GM12874 (cell line): ENCODE results near the gene TACR2.

Source experiments
- TF ChIP-seq, protein P1 (sequence below): IDR thresholded peaks from 2 replicates; pipeline ENCODE4 v1.5.1; 2011; ENCODE audit warnings: low read depth, mild to moderate bottlenecking, control low read depth, low read length, moderate library complexity; ENCODE audit not compliant: insufficient read depth

The TACR2 gene

GRCh38 chr10:69374931-69375306 is 41.8 kb downstream of the TACR2 start:
- TF ChIP-seq, protein P1, sequence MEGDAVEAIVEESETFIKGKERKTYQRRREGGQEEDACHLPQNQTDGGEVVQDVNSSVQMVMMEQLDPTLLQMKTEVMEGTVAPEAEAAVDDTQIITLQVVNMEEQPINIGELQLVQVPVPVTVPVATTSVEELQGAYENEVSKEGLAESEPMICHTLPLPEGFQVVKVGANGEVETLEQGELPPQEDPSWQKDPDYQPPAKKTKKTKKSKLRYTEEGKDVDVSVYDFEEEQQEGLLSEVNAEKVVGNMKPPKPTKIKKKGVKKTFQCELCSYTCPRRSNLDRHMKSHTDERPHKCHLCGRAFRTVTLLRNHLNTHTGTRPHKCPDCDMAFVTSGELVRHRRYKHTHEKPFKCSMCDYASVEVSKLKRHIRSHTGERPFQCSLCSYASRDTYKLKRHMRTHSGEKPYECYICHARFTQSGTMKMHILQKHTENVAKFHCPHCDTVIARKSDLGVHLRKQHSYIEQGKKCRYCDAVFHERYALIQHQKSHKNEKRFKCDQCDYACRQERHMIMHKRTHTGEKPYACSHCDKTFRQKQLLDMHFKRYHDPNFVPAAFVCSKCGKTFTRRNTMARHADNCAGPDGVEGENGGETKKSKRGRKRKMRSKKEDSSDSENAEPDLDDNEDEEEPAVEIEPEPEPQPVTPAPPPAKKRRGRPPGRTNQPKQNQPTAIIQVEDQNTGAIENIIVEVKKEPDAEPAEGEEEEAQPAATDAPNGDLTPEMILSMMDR = no peak

GRCh38 chr10:69374242-69374641 is 42.5 kb downstream of the TACR2 start:
- TF ChIP-seq, protein P1 = no peak

- TF ChIP-seq, protein P1 = no peak
These were observed 44.4 kb downstream of the TACR2 start for GRCh38 chr10:69372126-69372980.

- TF ChIP-seq, protein P1 = no peak
These were observed 49.2 kb downstream of the TACR2 start for GRCh38 chr10:69367469-69367868.

- TF ChIP-seq, protein P1 = no peak
These were observed 50.0 kb downstream of the TACR2 start for GRCh38 chr10:69366738-69367137.

GRCh38 chr10:69364232-69364940 is 52.3 kb downstream of the TACR2 start:
- TF ChIP-seq, protein P1 = no peak

DNA sequence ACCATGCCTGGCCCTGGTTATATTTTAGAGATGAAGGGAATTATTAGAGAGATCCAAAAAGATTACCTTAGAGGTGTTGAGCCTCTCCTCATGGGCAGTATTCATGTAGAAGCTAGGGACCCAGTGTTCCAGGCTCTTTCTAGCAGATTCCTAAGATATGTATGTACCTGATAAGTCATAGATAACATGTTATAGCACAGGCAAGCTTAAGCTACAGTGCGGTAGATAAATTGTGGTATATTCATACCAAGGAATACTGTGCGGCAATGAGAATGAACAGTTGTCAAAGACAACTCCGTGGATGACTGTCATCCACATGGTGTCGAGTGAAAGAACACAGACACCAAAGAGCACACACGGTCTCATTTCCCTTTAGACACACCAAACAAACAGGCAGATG is 53.1 kb downstream of the TACR2 start:
- TF ChIP-seq, protein P1 = no peak
